Measurements from ENCODE around the gene TBXAS1. TPM values are rescaled to one million over a fixed set of nuclear protein-coding genes. Genes with fewer than 3 reads are reported as not detected.

TBXAS1 gene
- total RNA-seq, result 5.0 TPM
- long read RNA-seq, partial matches to known transcripts, result 0 of 3 reads
- long read RNA-seq, other reads (novel, unspliced or antisense), result 1 of 3 reads

DNA sequence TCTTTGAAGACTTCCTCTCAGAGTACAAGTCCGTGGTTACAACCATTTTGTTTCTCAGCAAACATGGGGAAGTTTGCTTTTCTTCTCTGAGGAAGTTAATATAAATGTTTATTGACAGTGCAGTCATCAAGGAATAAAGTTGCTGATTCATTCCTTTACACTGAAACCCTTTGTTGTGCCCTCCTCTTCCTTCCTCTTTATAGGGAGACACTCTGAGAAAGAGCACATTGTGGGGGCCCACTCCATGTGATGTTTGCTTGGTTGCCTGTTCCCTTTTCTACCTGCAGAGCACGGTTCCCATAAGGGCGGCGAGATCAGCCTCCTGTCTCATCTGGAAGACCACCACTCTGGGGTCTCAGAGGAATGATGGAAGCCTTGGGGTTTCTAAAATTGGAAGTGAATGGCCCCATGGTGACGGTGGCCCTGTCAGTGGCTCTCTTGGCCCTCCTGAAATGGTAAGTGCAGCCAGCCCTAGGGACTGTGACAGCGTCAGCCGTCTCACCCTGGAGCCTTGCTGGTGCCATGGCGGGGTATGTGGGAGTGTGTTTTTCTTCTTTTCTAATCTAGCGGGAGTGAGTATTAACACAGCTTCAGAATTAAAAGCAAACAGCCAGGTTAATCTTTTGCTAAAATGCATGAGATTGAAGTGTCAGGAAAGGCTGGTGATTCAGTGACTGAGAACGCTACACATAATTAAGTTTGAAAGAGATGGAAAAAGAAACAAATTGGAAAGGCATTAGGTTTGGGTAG, at the start of gene TBXAS1:
TBXAS1 (plus strand) TSS at position 240 of the 750 bp plus-strand sequence; CDS start at position 367, 127 bp downstream.
- intact Hi-C loops (cut with micrococcal nuclease), result no loop called here
- peak; percentile 33 for DNase-seq

DNA sequence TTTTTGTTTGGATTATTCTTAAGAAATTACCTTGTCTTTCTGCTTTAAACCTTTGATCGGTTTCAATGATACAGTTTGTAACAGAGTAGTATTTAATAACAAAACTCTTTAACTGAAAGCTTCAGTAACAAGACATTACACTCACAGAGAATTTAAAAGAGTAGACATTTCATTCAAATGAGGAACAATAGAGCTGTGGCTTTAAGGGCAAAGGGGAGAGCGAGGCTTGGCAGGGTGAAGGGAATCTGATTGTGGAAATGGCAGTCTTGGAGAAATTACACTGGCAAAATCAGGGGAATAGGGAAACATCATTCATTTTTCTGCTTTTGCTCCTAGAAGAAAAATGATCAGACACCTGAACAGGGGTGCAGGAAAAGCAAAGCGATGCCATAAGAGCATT, 46.1 kb upstream of the TBXAS1 start:
- intact Hi-C loops (cut with micrococcal nuclease), result no loop called here
- ATAC-seq (no peak), DNase-seq (no peak)

More for the DNA sequence above, at the start of gene TBXAS1:
- ATAC-seq, result peak; percentile 82

DNA sequence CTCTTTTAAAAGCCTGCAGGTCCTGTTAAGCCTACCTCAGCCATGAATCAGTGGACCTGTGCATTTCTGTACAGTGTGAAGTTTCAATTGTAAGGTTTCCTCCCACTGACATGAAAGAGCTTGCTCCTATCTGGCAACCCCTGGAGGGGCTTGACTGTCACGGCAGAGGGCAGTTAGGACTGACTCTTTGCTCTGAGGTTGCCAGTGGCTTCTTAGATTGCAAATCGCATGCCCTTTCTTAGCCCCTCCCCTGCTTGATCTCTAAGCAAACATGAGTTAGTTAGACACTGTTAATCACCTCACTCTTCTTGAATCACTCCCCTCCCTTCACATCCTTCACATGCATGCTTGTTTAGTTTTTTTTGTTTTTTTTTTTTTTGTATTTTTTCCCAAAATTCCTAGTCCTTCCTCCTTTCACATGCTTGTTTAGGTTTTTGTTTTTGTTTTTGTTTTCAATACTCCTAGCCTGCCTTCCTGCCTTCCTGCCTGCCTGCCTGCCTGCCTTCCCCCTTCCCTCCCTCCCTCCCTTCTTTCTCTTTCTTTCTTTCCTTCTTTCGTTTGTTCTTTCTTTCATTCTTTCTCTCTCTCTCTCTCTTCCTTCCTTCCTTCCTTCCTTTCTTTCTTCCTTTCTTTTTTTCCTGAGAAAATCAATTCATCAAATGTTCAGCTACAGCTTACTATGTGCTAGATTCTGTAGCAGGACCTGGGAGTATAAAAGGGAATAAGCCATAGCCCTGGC, 45.2 kb upstream of the TBXAS1 start:
- intact Hi-C loops (cut with micrococcal nuclease), result no loop called here
- no peak for ATAC-seq

DNA sequence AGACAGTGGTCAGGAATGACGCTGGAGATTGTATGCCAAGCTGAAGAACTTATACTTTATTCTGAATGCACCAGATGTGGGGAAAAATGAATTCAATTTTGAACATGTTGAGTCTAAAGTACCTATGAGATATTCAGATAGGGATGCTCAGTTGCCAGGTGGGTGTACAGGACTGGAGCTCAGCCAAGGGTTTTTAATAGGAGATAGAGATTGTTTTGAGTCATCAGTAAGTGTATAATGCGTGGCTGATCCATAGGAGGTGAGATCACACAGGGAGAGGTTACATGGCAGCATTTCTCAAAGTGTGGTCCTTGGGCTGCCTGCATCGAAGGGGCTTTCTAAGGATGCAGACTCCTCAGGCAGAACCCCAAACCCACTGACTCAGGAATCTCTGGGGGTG, 44.4 kb upstream of the TBXAS1 start:
- intact Hi-C loops (cut with micrococcal nuclease), result no loop called here
- ATAC-seq (no peak), DNase-seq (no peak)

More for the DNA sequence above, 45.2 kb upstream of the TBXAS1 start:
- DNase-seq, result no peak

DNA sequence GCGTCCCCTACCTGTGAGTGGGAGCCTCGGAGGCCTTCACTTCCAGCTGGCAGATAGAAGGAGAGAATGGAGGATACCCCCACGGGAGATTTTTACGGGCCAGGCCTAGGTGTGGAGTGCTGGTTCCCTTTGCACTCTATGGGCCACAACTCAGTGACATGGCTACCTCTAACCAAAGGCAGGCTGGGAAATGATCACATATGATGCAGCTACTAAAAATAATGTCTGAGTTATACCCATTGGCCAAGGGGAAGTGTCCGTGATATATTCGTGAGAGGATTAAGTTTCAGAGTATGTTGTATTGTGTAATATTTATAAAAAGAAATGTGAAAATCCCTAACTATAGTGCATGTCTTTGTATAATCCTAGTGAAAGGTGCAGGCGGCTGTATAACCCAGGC, 37.7 kb upstream of the TBXAS1 start:
- ATAC-seq (no peak), DNase-seq (no peak)
- intact Hi-C loops (cut with micrococcal nuclease), result no loop called here

DNA sequence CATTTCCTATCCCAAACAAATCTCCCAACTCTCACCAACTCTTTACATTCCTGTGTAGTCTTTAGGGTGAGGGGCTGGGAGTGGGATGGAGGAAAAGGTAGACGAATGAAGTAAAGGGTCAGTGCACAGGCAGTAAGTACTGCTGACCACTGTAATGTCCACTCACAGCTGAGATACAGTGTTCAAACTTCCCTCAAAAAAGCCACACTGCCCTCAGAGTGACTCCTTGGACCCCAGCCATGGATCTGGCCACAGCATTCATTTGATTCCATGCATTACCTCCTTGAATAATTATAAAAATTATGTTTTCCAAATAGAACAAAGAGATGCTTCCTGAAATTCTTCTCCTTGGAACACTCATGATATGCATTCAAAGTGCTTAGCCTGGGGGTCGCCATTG, 31.5 kb upstream of the TBXAS1 start:
- DNase-seq, result no peak
- intact Hi-C loops (cut with micrococcal nuclease), result no loop called here
- no peak for ATAC-seq

DNA sequence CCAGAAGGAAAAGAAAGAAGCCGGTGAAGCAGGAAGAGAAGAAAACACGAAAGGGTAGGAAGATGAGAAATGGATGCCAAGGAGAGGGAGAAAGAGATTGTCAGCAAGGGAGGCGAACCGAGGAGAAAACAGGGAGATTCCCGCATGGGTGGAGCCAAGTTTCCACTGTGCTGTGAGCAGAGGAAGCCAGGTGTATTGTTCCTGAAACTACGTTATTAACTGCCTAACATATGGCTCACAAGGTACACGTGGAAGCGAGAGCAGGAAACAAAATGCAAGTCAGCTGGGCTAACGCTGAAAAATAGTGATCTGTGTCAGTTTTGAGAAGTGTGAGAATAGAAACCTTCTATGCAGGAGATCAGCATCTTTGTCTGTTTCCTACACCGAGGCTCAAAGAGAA, 30.8 kb upstream of the TBXAS1 start:
- intact Hi-C loops (cut with micrococcal nuclease), result no loop called here
- ATAC-seq, result no peak

DNA sequence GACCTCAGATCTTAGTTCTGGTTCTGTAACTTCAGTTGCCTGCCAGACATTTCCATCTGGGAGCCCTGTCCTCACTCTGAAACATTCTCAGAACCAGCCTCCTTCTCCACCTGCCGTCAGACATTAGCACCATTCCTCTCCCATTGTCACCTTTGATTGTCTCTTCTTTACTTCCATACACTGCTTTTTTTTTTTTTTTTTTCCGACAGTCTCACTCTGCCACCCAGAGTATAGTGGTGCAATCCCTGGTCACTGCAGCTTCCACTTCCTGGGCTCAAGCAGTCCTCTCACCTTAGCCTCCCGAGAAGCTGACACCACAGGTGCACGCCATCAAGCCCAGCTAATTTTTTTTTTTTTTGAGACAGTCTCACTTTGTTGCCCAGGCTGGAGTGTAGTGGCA, 30.2 kb upstream of the TBXAS1 start:
- ATAC-seq, result peak; percentile 72
- no peak for DNase-seq
- intact Hi-C loops (cut with micrococcal nuclease), result no loop called here

More for the DNA sequence above, 30.8 kb upstream of the TBXAS1 start:
- DNase-seq, result no peak

DNA sequence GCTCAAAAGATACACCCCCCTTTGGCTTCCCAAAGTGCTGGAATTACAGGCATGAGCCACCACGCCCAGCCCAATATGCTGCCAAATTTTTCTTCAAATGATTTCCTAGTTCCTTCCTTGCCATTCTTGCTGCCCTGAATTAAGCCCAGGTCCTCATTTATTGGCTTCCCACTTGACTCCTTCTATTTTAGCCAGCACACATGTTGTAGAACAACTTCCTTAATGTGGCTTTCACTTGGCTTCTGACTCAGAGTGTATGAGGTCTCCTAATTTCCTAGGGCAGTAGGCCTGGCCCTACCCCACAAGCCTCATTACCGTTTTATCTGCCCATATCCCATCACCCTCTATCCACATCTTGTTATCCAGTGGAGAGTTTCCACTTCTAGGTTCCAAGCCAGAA, 29.5 kb upstream of the TBXAS1 start:
- DNase-seq, result no peak
- peak; percentile 45 for ATAC-seq
- intact Hi-C loops (cut with micrococcal nuclease), result no loop called here

DNA sequence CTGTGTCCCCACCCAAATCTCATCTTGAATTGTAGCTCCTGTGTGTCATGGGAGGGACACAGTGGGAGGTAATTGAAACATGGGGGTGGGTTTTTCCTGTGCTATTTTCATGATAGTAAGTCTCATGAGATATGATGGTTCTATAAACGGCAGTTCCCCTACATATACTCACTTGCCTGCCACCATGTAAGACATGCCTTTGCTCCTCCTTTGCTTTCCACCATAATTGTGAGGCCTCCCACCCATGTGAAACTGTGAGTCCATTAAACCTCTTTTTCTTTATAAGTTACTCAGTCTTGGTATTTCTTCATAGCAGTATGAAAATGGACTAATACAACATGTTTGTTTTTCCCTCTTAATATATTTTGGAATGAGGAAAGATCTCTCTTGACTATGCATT, 24.5 kb upstream of the TBXAS1 start:
- DNase-seq (no peak), ATAC-seq (no peak)
- intact Hi-C loops (cut with micrococcal nuclease), result no loop called here

DNA sequence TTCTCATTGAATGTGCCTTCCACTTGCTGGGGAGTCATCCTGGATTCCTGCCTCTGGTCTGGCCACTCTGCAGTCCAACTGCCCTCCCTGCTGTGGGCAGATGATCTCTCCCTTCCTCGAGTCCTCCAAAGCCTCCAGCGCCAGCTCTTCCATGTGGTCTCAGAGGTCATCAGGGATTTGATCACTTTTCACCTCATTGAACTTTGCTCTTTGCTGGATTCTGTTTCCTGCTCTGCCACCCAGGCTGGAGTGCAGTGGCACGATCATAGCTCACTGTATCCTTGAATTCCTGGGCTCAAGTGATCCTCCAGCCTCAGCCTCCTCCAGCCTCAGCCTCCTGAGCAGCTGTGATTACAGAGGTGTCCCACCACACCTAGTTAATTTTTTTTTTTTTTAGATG, 22.1 kb upstream of the TBXAS1 start:
- intact Hi-C loops (cut with micrococcal nuclease), result no loop called here
- no peak for ATAC-seq

DNA sequence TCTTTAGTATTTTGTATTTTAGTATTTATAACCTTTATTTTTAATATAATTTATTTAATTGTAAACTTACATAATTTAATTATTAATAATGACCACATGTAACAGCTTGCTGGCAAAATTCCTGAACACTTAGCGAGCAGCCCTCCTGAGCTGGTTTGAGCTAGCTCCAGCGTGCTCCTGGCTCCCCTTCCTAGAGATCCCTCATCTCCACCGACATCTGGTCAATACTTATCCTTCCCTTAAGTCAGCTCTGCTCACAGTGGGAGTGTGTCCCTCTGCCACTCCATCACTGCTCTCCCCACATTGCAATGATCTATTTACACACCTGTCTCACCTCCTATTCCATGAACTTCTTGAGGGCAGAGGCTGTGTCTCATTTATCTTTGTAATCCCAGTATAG, 20.6 kb upstream of the TBXAS1 start:
- intact Hi-C loops (cut with micrococcal nuclease), result no loop called here
- DNase-seq (no peak), ATAC-seq (no peak)

More for the DNA sequence above, 22.1 kb upstream of the TBXAS1 start:
- DNase-seq, result no peak

DNA sequence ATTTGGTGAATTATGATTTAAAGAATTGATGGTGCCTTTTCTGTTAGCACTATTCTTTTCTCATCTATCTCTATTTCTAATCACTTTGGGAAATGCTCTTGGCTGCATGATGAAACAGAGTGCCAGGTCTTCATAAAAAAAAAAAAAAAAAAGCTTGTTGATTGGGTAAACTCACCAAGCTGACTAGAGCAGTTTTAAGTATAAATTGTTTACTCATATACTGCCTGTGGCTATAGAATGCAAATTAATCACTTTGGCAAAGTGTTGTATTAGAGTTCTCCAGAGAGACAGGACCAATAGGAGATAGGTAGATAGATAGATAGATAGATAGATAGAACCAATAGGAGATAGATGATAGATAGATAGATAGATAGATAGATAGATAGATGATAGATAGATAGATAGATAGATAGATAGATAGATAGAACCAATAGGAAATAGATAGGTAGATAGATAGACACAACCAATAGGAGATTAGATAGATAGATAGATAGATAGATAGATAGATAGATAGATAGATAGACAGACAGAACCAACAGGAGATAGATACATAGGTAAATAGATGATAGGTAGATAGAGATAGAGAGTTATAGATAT, 20.1 kb upstream of the TBXAS1 start:
- ATAC-seq, result no peak
- DNase-seq, result no peak
- intact Hi-C loops (cut with micrococcal nuclease), result no loop called here

DNA sequence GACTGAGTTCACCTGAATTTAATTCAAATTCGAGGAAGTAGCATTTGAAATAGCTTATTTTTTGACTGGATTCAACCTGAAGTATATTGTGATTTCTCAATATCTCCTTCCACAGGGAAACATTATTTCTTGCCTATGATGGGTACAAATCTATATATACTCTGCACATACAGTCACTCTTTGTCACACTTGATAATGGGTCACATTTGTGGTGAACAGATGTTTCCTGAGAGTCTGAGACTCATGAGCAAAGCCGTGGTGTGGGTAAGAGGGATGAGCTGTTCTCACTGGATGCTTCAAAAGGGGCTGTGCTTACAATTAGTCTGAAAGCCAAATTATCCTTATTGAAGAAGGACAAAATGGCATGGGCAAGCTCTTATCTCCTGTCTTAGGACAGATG, 18.0 kb upstream of the TBXAS1 start:
- intact Hi-C loops (cut with micrococcal nuclease), result no loop called here
- DNase-seq (no peak), ATAC-seq (no peak)

DNA sequence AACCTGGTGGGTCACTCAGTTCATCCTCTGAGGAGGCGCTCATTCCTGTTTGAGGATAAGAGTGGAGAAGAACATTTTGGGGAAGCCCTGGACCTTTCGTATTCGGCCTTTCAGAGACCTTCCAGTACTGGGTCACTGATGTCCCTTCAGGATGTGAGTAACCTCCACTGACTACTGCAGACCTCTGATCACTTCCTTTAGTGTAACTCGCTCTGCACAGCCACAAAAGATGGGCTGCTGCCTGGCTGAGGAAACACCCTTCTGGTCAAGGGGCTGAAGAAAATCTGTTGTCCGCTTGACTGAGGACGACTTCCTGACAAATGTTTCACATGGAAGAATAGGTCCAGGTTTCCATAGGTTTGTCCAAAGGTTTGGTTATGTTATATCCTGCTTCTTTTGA, 15.9 kb upstream of the TBXAS1 start:
- ATAC-seq, result no peak
- intact Hi-C loops (cut with micrococcal nuclease), result no loop called here
- no peak for DNase-seq

DNA sequence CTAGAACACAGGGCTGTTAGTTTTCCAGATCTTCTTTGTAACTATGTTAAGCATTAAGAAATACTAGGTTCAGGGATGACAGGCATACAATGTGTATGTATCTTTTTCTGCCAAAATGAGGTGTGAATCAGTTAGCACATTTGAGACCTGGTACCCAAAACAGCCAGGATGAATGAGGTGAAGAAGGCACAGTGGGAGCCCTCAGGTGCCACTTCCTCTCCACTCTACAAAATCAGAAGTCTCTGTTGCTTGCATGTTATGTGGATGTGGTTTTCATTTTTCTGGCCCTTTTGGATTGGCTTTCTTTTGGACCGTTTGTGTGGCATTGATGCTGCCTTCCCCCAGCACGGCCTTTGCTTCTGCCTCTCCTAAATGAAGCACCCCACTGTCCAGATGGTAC, 15.4 kb upstream of the TBXAS1 start:
- DNase-seq (no peak), ATAC-seq (no peak)
- intact Hi-C loops (cut with micrococcal nuclease), result no loop called here

DNA sequence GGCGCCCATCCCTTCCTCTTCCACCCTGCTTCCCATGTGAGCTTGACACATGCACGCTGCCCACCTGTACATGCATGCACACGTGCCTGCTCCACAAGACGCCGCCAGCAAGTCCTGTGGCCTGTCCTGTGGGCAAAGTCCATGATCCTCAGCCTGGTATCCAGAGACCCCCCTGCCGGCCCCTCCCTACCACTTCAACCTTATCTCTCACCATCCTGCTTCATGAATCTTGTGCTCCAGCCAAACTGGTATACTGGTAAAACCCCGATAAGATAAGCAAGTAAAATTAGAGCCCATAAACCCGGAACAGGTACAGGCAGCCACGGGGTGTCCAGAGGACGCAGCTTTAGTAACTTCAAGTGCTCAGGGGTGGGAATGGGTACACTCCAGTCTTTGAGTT, 11.8 kb upstream of the TBXAS1 start:
- no peak for DNase-seq
- ATAC-seq, result no peak
- intact Hi-C loops (cut with micrococcal nuclease), result no loop called here

DNA sequence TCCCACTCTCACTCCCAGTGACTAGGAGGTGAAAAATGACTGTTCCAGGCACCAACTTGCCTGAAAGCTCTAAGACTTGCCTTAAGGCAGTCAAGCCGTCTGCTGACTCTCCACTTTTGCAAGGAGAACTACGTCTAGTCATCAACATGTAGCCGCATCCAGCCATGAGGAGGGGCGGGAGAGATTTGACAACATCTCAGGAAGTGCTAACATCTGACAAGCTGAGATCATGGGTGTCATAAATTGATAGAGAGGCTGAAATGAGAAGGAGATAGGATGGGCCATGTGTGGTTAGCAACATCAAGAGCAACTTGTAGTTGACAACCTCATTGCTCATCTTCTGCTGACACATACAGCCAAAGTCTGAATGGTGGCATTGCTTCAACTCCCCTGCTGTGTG, 9.0 kb upstream of the TBXAS1 start:
- ATAC-seq (no peak), DNase-seq (no peak)
- intact Hi-C loops (cut with micrococcal nuclease), result no loop called here

DNA sequence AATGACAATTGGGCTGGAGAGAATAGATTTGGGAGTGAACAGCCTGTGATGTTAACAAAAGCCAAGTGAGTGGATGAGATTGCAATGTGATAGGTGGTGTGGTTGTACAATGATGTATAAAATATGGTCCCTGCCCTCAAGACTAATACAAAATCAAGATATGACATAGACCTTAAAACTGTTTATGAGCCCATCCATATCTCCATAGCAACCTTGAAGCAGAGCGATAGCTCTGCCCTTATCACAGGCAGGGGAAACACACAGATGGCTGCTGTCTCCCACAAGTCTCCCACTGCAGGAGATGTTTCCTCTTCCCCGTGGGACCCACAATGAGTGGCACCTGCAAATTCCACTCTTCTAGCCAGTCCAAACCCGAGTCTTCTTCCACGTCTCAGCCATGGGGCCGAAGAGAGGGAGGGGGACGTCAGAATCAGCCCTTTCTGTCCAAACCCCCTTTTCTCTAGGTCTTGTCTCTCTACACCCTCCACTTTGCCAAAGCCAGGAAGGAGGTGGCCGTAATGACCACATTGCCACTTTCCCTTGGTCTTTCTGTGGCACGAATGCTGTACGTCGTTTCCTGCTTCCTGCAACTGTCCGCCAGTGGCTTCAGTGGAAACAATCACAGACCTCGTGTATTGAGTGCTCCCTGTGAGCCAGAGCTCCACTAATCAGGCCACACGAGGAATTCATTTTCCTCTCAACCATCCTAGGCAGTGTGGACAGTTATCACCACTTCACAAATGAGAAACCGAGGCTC, 7.5 kb upstream of the TBXAS1 start:
- no peak for ATAC-seq
- no peak for DNase-seq
- intact Hi-C loops (cut with micrococcal nuclease), result no loop called here

DNA sequence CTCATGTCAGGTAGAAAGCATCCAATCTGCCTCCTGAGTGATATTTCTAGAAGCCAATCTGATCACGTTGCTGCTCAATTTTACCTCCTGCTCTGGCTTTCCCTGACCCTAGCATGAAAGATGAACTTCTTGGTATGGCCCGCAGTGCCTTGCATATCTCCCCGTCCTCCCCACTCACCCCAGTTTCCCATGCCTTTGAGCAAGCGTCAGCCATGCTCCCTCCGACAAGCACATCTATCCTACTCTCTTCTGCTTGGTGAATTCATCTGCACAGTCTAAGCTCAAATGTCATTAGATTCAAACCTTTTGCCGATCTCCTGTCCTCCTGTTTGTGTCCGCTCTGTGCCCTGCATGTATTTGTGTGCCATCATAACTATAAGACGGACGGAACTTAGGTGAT, 6.2 kb upstream of the TBXAS1 start:
- intact Hi-C loops (cut with micrococcal nuclease), result no loop called here
- ATAC-seq, result no peak

More for the DNA sequence above, 6.2 kb upstream of the TBXAS1 start:
- no peak for DNase-seq

Measured in left ventricle myocardium superior (tissue), 1 donor.